ENCODE measurements around the gene RBPMS2. TPM values are rescaled to one million over a fixed set of nuclear protein-coding genes. Genes with fewer than 3 reads are reported as not detected.
A peak's percentile ranks its signal among the peaks of the same experiment; 100 is the strongest.

Gene RBPMS2
- polyA plus RNA-seq, 1 donor from 2014 or later: not detected

- Histone ChIP-seq H2AFZ (ENCODE audit: low read depth, low read length) (no peak overlapping the region), H3K27ac (ENCODE audit: low read length) (no peak overlapping the region), H4K20me1 (ENCODE audit: insufficient read depth) (no peaks in the 10 kb centered on the region), H3K9ac (ENCODE audit: low read length) (no peak overlapping the region), H3K36me3 (ENCODE audit: insufficient read depth, low read length) (no peaks in the 10 kb centered on the region), H3K9me2 (ENCODE audit: insufficient read depth, low read length) (no peaks in the 10 kb centered on the region), H3K4me2 (ENCODE audit: low read length) (no peak overlapping the region), H3K27me3 (ENCODE audit: insufficient read depth, low read depth, low read length) (no peaks in the 10 kb centered on the region), H3K9me3 (ENCODE audit: low read length) (no peaks in the 10 kb centered on the region), H3F3A (ENCODE audit: insufficient read depth, low read length, poor library complexity, severe bottlenecking) (no peaks in the 10 kb centered on the region), H3K4me3 (ENCODE audit: low read length) (no peak overlapping the region), H3K79me2 (replicated peaks; ENCODE audit: insufficient read depth, low read length) (no peaks in the 10 kb centered on the region)
- no peak for TF ChIP-seq POLR2AphosphoS5 (IDR thresholded peaks at IDR 0.05)
- no peak for TF ChIP-seq EP300 (conservative IDR thresholded peaks at IDR 0.05; ENCODE audit: poor library complexity, severe bottlenecking)
- TF ChIP-seq RAD21 (conservative IDR thresholded peaks at IDR 0.05): no peak
- TF ChIP-seq SMC3 (conservative IDR thresholded peaks at IDR 0.05; ENCODE audit: poor library complexity): no peak
- TF ChIP-seq, protein P1, sequence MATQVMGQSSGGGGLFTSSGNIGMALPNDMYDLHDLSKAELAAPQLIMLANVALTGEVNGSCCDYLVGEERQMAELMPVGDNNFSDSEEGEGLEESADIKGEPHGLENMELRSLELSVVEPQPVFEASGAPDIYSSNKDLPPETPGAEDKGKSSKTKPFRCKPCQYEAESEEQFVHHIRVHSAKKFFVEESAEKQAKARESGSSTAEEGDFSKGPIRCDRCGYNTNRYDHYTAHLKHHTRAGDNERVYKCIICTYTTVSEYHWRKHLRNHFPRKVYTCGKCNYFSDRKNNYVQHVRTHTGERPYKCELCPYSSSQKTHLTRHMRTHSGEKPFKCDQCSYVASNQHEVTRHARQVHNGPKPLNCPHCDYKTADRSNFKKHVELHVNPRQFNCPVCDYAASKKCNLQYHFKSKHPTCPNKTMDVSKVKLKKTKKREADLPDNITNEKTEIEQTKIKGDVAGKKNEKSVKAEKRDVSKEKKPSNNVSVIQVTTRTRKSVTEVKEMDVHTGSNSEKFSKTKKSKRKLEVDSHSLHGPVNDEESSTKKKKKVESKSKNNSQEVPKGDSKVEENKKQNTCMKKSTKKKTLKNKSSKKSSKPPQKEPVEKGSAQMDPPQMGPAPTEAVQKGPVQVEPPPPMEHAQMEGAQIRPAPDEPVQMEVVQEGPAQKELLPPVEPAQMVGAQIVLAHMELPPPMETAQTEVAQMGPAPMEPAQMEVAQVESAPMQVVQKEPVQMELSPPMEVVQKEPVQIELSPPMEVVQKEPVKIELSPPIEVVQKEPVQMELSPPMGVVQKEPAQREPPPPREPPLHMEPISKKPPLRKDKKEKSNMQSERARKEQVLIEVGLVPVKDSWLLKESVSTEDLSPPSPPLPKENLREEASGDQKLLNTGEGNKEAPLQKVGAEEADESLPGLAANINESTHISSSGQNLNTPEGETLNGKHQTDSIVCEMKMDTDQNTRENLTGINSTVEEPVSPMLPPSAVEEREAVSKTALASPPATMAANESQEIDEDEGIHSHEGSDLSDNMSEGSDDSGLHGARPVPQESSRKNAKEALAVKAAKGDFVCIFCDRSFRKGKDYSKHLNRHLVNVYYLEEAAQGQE (IDR thresholded peaks at IDR 0.05; ENCODE audit: borderline replicate concordance): no peak
- no peak for TF ChIP-seq EZH2 (IDR thresholded peaks at IDR 0.05; ENCODE audit: borderline replicate concordance, insufficient read depth, low read length, poor library complexity, severe bottlenecking)
- no peak for TF ChIP-seq MXI1 (conservative IDR thresholded peaks at IDR 0.05; ENCODE audit: poor library complexity, severe bottlenecking)
- TF ChIP-seq TAF1 (IDR thresholded peaks at IDR 0.05; ENCODE audit: low read depth): no peak
- TF ChIP-seq, protein P2, sequence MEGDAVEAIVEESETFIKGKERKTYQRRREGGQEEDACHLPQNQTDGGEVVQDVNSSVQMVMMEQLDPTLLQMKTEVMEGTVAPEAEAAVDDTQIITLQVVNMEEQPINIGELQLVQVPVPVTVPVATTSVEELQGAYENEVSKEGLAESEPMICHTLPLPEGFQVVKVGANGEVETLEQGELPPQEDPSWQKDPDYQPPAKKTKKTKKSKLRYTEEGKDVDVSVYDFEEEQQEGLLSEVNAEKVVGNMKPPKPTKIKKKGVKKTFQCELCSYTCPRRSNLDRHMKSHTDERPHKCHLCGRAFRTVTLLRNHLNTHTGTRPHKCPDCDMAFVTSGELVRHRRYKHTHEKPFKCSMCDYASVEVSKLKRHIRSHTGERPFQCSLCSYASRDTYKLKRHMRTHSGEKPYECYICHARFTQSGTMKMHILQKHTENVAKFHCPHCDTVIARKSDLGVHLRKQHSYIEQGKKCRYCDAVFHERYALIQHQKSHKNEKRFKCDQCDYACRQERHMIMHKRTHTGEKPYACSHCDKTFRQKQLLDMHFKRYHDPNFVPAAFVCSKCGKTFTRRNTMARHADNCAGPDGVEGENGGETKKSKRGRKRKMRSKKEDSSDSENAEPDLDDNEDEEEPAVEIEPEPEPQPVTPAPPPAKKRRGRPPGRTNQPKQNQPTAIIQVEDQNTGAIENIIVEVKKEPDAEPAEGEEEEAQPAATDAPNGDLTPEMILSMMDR (IDR thresholded peaks at IDR 0.05; ENCODE audit: poor library complexity, severe bottlenecking): no peak
These were observed 43.6 kb downstream of the RBPMS2 start for GRCh38 chr15:64731805-64732151.

- Histone ChIP-seq H3F3A (ENCODE audit: insufficient read depth, low read length, poor library complexity, severe bottlenecking) (no peaks in the 10 kb centered on the region), H3K9ac (ENCODE audit: low read length) (no peak overlapping the region), H3K9me3 (ENCODE audit: low read length) (no peaks in the 10 kb centered on the region), H3K27ac (ENCODE audit: low read length) (no peak overlapping the region), H3K4me3 (ENCODE audit: low read length) (no peak overlapping the region), H2AFZ (ENCODE audit: low read depth, low read length) (no peak overlapping the region), H3K27me3 (ENCODE audit: insufficient read depth, low read depth, low read length) (no peaks in the 10 kb centered on the region), H3K9me2 (ENCODE audit: insufficient read depth, low read length) (no peaks in the 10 kb centered on the region), H3K4me2 (ENCODE audit: low read length) (no peak overlapping the region), H3K79me2 (replicated peaks; ENCODE audit: insufficient read depth, low read length) (no peaks in the 10 kb centered on the region), H4K20me1 (ENCODE audit: insufficient read depth) (no peaks in the 10 kb centered on the region), H3K36me3 (ENCODE audit: insufficient read depth, low read length) (no peaks in the 10 kb centered on the region)
- TF ChIP-seq RAD21 (conservative IDR thresholded peaks at IDR 0.05) (peak; percentile 98), POLR2AphosphoS5 (IDR thresholded peaks at IDR 0.05) (no peak), EP300 (conservative IDR thresholded peaks at IDR 0.05; ENCODE audit: poor library complexity, severe bottlenecking) (no peak), SMC3 (conservative IDR thresholded peaks at IDR 0.05; ENCODE audit: poor library complexity) (peak; percentile 95), MXI1 (conservative IDR thresholded peaks at IDR 0.05; ENCODE audit: poor library complexity, severe bottlenecking) (no peak), TAF1 (IDR thresholded peaks at IDR 0.05; ENCODE audit: low read depth) (no peak), EZH2 (IDR thresholded peaks at IDR 0.05; ENCODE audit: borderline replicate concordance, insufficient read depth, low read length, poor library complexity, severe bottlenecking) (no peak)
- TF ChIP-seq, protein P1 (IDR thresholded peaks at IDR 0.05; ENCODE audit: borderline replicate concordance): no peak
- TF ChIP-seq, protein P2 (IDR thresholded peaks at IDR 0.05; ENCODE audit: poor library complexity, severe bottlenecking): peak; percentile 94
These were observed 44.2 kb downstream of the RBPMS2 start for GRCh38 chr15:64731012-64731804.
